SK-MEL-5 (cell line): ENCODE results near the gene MICOS13. TPM values are rescaled to one million over a fixed set of nuclear protein-coding genes. Genes with fewer than 3 reads are reported as not detected.
A peak's percentile ranks its signal among the peaks of the same experiment; 100 is the strongest.

Experiments
- DNase-seq: peaks from one replicate; pipeline ENCODE4 v3.0.0-alpha.2; 2016; ENCODE audit warnings: low read depth, low spot score
- in situ Hi-C: cut with HindIII; loops from 2 replicates; pipeline ENCODE4 v1.10.0; 2016; ENCODE audit warnings: low sequenced_read_pairs, high pct_unique_total_duplicates, low pct_unique_long_range_greater_than_20kb
- total RNA-seq: library from RNA; depleted of rRNA; stranded (reverse); fragments of >200 nt; shearing (Covaris generic); gene quantifications from 2 replicates; pipeline ENCODE4 v1.2.3, GENCODE V29; 2014

The MICOS13 gene
- total RNA-seq, 1 experiment from 2014 or later, result 86.1 TPM

- in situ Hi-C loops, result no loop called here
- no peak for DNase-seq
These were observed 2.1 kb downstream of the MICOS13 start for GRCh38 chr19:5678071-5678718.

- no peak for DNase-seq
- in situ Hi-C loops, result no loop called here
These were observed 2.7 kb downstream of the MICOS13 start for GRCh38 chr19:5677580-5677979.

DNA sequence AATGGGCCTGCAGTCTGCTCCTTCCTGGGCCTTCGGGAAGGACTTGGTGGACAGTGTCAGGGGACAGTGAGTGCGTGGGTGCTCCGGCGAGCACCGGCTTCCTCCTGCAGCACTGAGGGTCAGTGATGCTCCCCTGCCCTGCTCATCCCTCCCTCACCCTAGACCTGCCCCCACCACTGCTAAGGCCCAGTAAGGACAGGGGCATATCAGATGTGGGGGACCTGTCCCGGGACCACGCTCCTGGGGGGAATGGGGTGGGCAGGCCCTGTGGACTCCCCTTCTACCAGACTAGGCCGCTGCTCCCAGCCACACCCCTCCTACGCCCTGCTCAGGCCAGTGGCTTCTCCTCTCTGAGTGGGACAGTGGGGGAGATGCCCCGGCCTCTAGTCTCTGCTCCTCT lies 3.2 kb downstream of the MICOS13 start:
- in situ Hi-C loops, result no loop called here
- DNase-seq, result no peak

GRCh38 chr19:5676772-5677105 lies 3.6 kb downstream of the MICOS13 start:
- no peak for DNase-seq
- in situ Hi-C loops, result no loop called here

DNA sequence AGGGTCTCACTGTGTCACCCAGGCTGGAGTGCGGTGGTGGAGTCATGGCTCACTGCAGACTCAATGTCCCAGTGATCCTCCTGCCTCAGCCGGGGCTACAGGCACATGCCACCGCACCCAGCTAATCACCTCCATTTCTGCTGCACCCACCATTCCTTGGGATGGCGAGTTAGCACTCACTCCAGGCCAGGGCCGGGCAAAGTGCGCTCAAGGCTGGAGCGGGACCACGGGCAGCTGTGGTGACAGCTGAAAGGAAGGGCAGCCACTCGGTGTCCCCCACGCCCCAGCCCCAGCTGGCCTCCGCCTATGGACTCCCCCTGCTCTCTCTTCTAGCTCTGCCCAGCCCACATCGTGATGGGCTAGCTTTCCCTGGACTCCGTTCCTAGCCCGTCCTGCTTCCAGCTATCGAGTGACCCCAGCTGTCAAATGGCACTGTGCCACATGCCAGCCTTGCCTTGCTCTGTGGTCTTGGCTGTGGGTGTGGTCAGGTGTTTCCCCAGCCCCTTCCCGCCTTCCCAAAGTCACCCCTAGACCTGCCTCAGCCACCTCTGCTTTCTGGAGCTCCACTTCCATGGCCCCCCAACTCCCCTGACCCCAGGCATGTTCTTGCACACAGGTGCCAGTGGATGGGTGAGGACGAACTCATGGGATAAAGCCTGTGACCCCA lies 4.1 kb downstream of the MICOS13 start:
- DNase-seq, result no peak
- in situ Hi-C loops, result no loop called here

DNA sequence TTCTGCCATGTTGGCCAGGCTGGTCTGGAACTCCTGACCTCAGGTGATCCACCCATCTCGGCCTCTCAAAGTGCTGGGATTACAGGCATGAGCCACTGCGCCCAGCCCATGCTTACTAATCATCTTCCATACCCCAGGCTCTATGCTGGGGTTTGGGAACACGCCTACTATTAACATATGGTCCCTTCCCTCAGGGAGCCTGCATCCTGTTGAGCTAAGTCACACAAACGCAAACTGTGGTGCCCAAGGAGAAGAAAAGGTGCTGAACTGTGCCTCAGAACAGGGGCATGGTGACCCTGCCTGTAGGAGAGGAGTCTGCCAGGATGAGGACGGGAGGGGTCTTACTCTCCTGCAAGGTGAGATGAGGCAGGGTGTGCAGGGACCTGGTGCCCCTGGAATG lies 5.6 kb downstream of the MICOS13 start:
- no peak for DNase-seq
- in situ Hi-C loops, result no loop called here

- no peak for DNase-seq
- in situ Hi-C loops, result no loop called here
These were observed 6.6 kb downstream of the MICOS13 start for GRCh38 chr19:5673752-5674151.

DNA sequence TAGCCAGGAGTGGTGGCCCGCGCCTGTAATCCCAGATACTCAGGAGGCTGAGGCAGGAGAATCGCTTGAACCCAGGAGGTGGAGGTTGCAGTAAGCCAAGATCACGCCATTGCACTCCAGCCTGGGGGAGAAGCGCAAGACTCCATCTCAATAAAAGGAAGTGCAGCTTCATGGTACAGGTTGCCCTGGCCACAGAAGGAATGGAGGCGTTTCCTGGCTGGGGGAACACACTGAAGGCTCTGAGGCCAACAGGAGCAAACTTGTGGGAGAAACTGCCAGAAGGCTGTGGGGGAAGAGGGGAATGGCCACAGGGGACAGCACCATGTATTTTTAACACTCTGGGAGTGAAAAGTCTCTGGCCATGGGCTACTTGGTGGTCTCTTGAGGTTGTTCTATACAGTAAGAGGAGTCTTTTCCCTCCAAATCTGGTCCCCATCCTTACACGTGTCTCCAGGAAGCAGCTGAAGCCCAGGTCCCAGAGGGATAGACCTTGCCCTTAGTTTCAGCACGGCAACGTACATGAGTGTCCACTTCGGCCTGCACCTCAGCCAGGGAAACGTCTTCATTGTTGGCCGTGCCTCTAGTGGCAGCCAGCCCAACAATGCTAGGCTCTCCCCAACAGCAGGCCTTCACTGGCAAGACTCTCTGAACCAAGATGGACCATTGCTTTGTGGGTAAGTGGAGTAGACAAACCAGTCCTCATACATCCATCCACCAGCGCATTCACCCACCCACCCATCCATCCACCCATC lies 7.4 kb downstream of the MICOS13 start:
- no peak for DNase-seq
- in situ Hi-C loops, result no loop called here

- DNase-seq, result no peak
- in situ Hi-C loops, result no loop called here
These were observed 8.7 kb downstream of the MICOS13 start for GRCh38 chr19:5671600-5671999.

GRCh38 chr19:5669212-5669611 lies 11.1 kb downstream of the MICOS13 start:
- in situ Hi-C loops, result no loop called here
- no peak for DNase-seq

GRCh38 chr19:5667751-5668271 lies 12.5 kb downstream of the MICOS13 start:
- in situ Hi-C loops, result no loop called here
- no peak for DNase-seq

DNA sequence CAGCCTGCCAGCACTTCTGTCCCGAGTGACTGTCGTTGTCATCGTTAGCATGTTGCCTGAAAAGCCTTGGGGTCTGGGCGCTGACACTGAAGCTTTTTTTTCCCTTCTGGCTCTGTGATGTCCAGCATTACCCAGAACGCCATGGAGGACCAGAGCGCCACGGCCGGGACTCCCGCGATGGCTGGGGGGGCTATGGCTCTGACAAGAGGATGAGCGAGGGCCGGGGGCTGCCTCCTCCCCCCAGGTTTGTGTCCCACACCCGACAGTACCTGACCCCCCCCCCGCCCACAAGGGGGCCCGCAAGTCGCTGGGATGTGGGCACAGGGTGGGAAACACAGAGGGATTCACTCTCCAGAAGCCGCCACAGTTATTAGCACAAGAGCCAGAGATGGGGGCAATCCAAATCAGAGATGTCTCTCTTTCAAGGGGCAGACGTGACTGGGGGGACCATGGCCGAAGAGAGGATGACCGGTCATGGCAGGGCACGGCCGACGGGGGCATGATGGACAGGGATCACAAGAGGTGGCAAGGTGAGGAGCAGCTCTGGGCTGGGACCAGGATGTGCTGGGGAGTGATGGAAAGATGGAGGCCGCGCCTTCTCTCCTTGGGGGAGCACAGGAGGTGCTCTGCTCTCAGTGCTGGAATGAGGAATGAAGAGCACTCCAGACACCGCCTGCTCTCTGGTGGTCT lies 13.2 kb downstream of the MICOS13 start:
- in situ Hi-C loops, result no loop called here
- no peak for DNase-seq

- peak; percentile 39 for DNase-seq
- in situ Hi-C loops, result no loop called here
These were observed 14.4 kb downstream of the MICOS13 start for GRCh38 chr19:5665781-5666513.

DNA sequence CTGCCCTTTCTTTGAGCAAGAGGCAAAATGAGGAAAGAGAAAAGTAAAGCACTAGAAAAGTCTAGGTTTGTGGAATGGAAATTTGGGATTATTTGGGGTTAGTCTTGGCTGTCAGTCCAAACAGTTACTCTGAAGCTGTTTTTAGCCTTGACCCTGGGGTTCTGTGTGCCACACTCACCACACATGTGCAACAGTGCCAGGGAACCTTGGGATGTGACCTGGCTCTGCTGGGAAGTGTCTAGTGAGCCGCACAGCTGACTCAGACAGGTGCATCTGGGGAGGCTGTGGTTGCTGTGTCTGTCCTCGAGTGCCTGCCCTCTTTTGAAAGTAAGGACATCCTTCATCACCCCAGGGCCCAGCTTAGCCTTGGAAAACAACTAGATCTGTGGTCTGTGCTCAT lies 15.8 kb downstream of the MICOS13 start:
- no peak for DNase-seq
- in situ Hi-C loops, result no loop called here

DNA sequence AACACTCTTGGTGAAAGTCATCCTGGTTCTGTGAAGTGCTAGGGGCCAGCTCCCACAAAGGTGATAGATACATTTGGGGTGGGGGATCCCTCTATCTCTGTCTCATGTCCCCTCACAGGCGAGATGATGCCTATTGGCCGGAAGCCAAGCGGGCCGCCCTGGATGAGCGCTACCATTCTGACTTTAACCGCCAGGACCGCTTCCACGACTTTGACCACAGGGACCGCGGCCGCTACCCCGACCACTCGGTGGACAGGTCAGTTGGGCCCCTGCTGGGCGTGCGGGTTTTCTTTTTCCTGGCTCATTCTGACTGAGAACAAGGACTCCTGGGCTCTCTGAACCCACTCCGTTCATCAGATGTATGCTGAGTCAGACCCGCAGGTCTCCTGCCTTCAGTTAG lies 16.4 kb downstream of the MICOS13 start:
- in situ Hi-C loops, result no loop called here
- no peak for DNase-seq

DNA sequence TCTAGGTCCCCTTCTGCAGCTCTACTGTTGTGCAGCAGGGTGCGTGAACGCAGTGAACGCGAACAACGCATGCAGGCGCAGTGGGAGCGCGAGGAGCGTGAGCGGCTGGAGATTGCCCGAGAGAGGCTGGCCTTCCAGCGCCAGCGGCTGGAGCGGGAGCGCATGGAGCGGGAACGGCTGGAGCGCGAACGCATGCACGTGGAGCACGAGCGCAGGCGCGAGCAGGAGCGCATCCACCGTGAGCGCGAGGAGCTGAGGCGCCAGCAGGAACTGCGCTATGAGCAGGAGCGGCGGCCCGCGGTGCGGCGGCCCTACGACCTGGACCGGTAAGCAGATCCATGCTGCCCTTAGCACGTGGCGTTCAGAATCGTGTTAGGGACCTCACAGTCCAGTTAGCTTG lies 18.8 kb downstream of the MICOS13 start:
- in situ Hi-C loops, result no loop called here
- no peak for DNase-seq

- in situ Hi-C loops, result no loop called here
- no peak for DNase-seq
These were observed 24.9 kb downstream of the MICOS13 start for GRCh38 chr19:5655412-5655811.

- no peak for DNase-seq
- in situ Hi-C loops, result no loop called here
These were observed 25.4 kb downstream of the MICOS13 start for GRCh38 chr19:5654931-5655330.
